ENCODE data around the gene ELSPBP1.

- TF ChIP-seq TAF1 (IDR thresholded peaks at IDR 0.05; ENCODE audit: low read depth, low read length) (no peak), SPI1 (IDR thresholded peaks at IDR 0.05; ENCODE audit: low read depth, low read length) (no peak), POLR2A (IDR thresholded peaks at IDR 0.05; ENCODE audit: low read depth, low read length) (no peak), POLR2AphosphoS5 (IDR thresholded peaks at IDR 0.05; ENCODE audit: low read depth, low read length) (no peak)
Measured at GRCh38 chr19:48060381-48060780, 65.9 kb downstream of the ELSPBP1 start.

Measured in GM12891 (cell line).